Activated CD4-positive, alpha-beta memory T cell treated with anti-CD3 and anti-CD28 coated beads for 36 hours (primary cell): ENCODE data around the gene EPHB3. TPM values are rescaled to one million over a fixed set of nuclear protein-coding genes. Genes with fewer than 3 reads are reported as not detected.

Source experiments
- CTCF ChIA-PET: fragments of 350-600 bp; sonication (Branson Sonifier 250); formaldehyde crosslinking; loops from one replicate; lab custom pipeline; 2021; ENCODE audit warnings: antibody characterized with exemption, inconsistent platforms; lab: Charles Lee
- POLR2A ChIA-PET: fragments of 350-600 bp; sonication (Branson Sonifier 250); formaldehyde crosslinking; loops from one replicate; lab custom pipeline; 2021; ENCODE audit warnings: antibody characterized with exemption; lab: Charles Lee
- DNase-seq: peaks from one replicate; pipeline ENCODE4 v3.0.0-alpha.2; 2020
- H3K27ac Mint-ChIP-seq: one replicate; pipeline ENCODE4 v1.8.0; 2021; ENCODE audit warnings: mixed read lengths
- H3K27me3 Mint-ChIP-seq: one replicate; pipeline ENCODE4 v1.8.0; 2021; ENCODE audit warnings: mixed read lengths
- H3K36me3 Mint-ChIP-seq: one replicate; pipeline ENCODE4 v1.8.0; 2021; ENCODE audit warnings: mixed read lengths
- H3K4me1 Mint-ChIP-seq: one replicate; pipeline ENCODE4 v1.8.0; 2021; ENCODE audit warnings: low read depth, mixed read lengths
- H3K4me3 Mint-ChIP-seq: one replicate; pipeline ENCODE4 v1.8.0; 2021; ENCODE audit warnings: mild to moderate bottlenecking, mixed read lengths
- H3K9me3 Mint-ChIP-seq: one replicate; pipeline ENCODE4 v1.8.0; 2021; ENCODE audit warnings: mixed read lengths
- intact Hi-C: fragments of 100-400 bp; cut with micrococcal nuclease; formaldehyde crosslinking; loops from one replicate; pipeline ENCODE4 v1.15.1; 2023
- total RNA-seq, 2 experiments: library from RNA; stranded (reverse); gene quantifications; one replicate each; pipeline ENCODE4 v1.2.3, GENCODE V29; 2021

EPHB3 gene
- total RNA-seq, 2 experiments from 2014 or later: 0.07 TPM; not detected in 1

- H3K4me1 Mint-ChIP-seq: no peaks in the 10 kb centered on the region
- intact Hi-C loops: no loop called here
- H3K27me3 Mint-ChIP-seq: peaks cover 17% of the 10 kb centered on the region
- ChIA-PET POLR2A (no interaction called here), CTCF (interaction anchor here (1.0 to 2.2 kb wide), 3 partner anchors 9 to 162 kb away, joined by 3 to 10 read pairs (median 4); no protein-coding TSS in a partner anchor)
- H3K9me3 Mint-ChIP-seq: no peaks in the 10 kb centered on the region
- H3K4me3 Mint-ChIP-seq: no peak overlapping the region
- no peaks in the 10 kb centered on the region for H3K36me3 Mint-ChIP-seq
- no peak overlapping the region for H3K27ac Mint-ChIP-seq
- no peak for DNase-seq
These were observed 28.4 kb upstream of the EPHB3 start for GRCh38 chr3:184532940-184533732.

DNA sequence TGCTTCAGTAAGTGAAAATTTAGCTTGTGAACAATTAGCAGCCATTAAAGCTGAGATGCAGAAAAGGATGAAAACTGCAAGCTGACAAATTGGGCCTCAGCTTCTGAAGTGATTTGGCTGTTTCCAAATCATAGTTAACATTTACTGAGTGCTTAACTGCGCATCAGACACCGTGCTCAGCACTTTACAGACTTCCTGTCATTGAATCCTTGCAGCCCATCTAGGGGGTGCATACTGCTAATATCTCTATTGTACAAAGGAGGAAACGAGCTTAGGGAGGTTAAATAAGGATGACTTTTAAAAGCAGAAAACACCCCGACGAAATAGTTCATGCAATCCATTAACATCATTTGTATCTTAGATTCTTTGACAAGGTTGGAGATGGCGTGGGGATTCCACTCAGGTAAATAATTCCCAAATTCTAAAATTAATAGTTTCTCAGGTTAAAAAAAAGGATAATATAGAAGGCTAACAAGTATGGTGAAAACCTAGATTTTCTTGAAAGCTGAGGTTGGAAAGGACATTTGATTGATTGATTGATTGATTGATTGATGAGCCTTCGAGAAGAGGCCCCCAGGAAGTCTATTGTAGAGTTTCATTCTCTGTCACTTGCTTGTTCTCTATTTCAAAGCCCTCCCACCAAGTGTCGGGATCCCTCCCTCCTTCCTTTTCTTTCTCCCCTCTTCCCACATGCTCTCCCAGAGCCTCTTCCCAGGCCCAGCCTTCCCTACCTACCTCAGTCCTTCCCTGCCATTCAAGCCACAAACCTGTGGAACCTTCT lies 23.5 kb upstream of the EPHB3 start:
- intact Hi-C loops: no loop called here
- Mint-ChIP-seq H3K27me3 (peaks cover 15% of the 10 kb centered on the region), H3K9me3 (no peaks in the 10 kb centered on the region), H3K36me3 (no peaks in the 10 kb centered on the region), H3K27ac (no peak overlapping the region), H3K4me3 (no peak overlapping the region), H3K4me1 (no peaks in the 10 kb centered on the region)
- DNase-seq: no peak
- CTCF ChIA-PET: interaction anchor here (0.7 to 8.7 kb wide), 7 partner anchors 9 to 407 kb away, joined by 3 to 77 read pairs (median 9); no protein-coding TSS in a partner anchor
- POLR2A ChIA-PET: no interaction called here

DNA sequence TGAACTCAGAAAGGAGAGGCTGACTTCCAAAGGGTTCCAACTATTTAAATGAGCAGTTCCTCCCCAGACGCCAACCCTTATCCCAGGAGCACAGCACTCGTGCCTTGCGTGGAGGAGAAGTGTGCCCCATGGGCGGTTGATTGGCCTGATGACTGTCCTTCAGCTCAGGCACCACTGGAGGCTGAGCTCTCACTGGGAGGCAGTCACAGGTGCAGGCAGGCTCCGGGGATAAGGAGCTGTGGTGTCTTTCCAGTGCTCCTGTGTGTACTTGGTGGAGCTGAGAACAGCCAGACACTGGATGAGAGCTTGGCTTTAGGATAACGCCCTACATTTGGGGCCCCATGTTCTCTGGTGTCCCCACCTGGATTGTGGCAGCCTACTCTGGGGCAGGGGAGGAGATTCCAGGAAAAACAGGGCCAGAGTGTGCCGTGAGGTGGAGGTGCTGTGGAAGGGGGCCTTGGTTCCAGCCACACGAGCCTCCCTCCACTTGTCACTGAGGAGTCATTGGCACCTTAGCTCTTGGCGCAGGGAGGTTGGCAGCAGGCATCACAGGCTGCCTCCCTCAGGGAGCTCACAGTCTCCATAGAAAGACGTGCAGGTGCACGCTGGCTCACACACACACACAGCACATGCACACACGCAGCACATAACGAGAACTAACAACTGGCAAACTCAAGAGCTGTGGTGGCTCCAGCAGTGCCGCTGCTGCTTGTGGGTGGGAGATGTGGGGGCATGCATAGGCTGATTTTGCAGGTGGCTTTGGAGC lies 22.7 kb upstream of the EPHB3 start:
- no peaks in the 10 kb centered on the region for H3K9me3 Mint-ChIP-seq
- intact Hi-C loops: no loop called here
- peaks cover 10% of the 10 kb centered on the region for H3K27me3 Mint-ChIP-seq
- peaks cover 4% of the 10 kb centered on the region for H3K4me1 Mint-ChIP-seq
- H3K27ac Mint-ChIP-seq: no peak overlapping the region
- H3K4me3 Mint-ChIP-seq: no peak overlapping the region
- POLR2A ChIA-PET: no interaction called here
- CTCF ChIA-PET: interaction anchor here (0.7 to 8.7 kb wide), 7 partner anchors 8 to 407 kb away, joined by 3 to 77 read pairs (median 16); no protein-coding TSS in a partner anchor
- no peaks in the 10 kb centered on the region for H3K36me3 Mint-ChIP-seq
- no peak for DNase-seq

GRCh38 chr3:184539801-184540435 lies 21.7 kb upstream of the EPHB3 start:
- intact Hi-C loops: loop anchor here (2.0 to 5.0 kb wide), 3 partner anchors 27 to 643 kb away; no protein-coding TSS in a partner anchor
- Mint-ChIP-seq H3K36me3 (no peaks in the 10 kb centered on the region), H3K4me1 (peaks cover 7% of the 10 kb centered on the region), H3K9me3 (no peaks in the 10 kb centered on the region), H3K27ac (no peak overlapping the region), H3K4me3 (no peak overlapping the region), H3K27me3 (peaks cover 10% of the 10 kb centered on the region)
- ChIA-PET CTCF (interaction anchor here (0.6 to 8.7 kb wide), 18 partner anchors 9 to 246 kb away, joined by 3 to 77 read pairs (median 5); no protein-coding TSS in a partner anchor), POLR2A (no interaction called here)
- DNase-seq: no peak

DNA sequence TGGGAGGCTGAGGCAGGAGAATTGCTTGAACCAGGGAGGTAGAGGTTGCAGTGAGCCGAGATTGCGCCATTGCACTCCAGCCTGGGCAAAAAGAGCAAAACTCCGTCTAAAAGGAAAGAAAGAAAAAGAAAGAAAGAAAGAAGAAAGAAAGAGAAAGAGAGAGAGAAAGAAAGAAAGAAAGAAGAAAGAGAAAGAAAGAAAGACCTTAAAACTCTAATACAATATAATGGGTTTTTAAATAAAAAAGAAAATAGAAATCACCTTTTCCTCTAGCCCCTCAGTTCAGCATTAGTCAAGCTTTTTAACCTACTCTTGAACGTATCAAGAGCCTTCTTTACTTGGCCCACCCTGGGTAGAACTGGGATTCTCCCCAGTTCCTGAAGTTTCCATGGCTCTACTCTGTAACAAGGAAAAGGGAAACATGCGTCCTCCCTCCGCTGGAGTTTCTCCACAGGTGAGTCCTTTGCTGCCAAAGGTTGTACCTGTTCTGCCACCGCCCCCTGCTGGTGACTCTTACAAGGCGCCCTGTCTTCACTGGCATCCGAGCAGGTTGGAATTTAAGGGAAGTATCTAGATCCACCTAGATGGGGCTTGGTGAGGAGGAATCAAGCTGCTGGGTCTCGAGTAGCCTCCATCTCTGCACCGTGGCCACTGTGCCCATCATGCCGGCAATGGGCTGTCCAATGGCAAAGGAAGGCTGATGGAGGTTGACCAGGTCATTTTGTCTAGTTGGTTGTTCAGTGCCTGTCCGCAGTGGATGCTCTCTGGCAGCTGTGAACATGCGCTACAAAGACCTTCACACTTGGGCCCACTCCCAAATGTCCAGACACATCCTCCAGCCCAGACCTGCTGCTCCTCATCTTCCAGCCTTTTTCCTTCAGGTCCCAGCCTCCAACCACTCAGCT lies 20.6 kb upstream of the EPHB3 start:
- no peak overlapping the region for H3K4me3 Mint-ChIP-seq
- no peaks in the 10 kb centered on the region for H3K9me3 Mint-ChIP-seq
- ChIA-PET POLR2A (no interaction called here), CTCF (interaction anchor here (0.7 to 8.7 kb wide), 35 partner anchors 8 to 319 kb away, joined by 3 to 77 read pairs (median 4); no protein-coding TSS in a partner anchor)
- H3K36me3 Mint-ChIP-seq: no peaks in the 10 kb centered on the region
- H3K27me3 Mint-ChIP-seq: peaks cover 10% of the 10 kb centered on the region
- peak; percentile 84 for DNase-seq
- peaks cover 7% of the 10 kb centered on the region for H3K4me1 Mint-ChIP-seq
- intact Hi-C loops: loop anchor here (1.0 to 5.0 kb wide), 5 partner anchors 28 to 644 kb away; no protein-coding TSS in a partner anchor
- no peak overlapping the region for H3K27ac Mint-ChIP-seq

DNA sequence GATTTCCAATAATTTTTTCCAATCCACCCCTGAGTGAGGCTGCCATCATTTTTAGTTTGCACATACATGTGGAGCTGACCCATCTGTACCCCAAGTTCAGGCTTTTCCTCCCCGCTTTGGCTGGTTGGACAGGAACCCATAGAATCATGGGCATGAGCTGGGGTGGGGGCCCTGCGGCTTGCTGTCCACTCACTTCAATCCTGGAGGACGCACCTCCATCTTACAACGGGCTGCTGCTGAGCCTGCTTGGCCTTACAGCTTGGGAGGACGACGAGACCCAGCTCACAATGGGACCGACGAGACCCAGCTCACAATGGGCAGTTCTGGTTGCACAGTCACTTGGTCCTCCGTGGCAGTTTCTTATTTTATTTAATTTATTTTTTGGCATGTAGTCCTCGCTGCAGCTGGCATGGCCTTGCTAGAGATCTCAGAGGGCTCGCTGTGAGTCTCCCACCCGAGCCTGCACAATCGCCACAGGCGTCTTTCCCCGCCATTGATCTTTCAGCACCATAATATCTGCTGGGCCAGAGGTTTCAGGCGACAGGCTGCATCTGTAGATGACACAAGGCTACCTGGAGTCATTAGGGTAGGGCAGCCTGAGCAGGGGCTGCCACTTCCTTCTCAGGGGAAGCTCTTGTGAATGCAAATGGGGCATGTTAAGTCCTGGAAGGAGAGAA lies 19.6 kb upstream of the EPHB3 start:
- ChIA-PET CTCF (interaction anchor here (0.8 to 8.7 kb wide), 31 partner anchors 9 to 396 kb away, joined by 3 to 77 read pairs (median 5); no protein-coding TSS in a partner anchor), POLR2A (no interaction called here)
- H3K9me3 Mint-ChIP-seq: no peaks in the 10 kb centered on the region
- H3K4me3 Mint-ChIP-seq: no peak overlapping the region
- peaks cover 10% of the 10 kb centered on the region for H3K27me3 Mint-ChIP-seq
- H3K4me1 Mint-ChIP-seq: peaks cover 7% of the 10 kb centered on the region
- DNase-seq: no peak
- intact Hi-C loops: loop anchor here (1.0 to 5.0 kb wide), 5 partner anchors 29 to 645 kb away; no protein-coding TSS in a partner anchor
- no peak overlapping the region for H3K27ac Mint-ChIP-seq
- H3K36me3 Mint-ChIP-seq: no peaks in the 10 kb centered on the region

GRCh38 chr3:184542577-184542976 lies 19.0 kb upstream of the EPHB3 start:
- DNase-seq: no peak
- Mint-ChIP-seq H3K4me3 (no peak overlapping the region), H3K27me3 (peaks cover 10% of the 10 kb centered on the region), H3K36me3 (no peaks in the 10 kb centered on the region), H3K9me3 (no peaks in the 10 kb centered on the region), H3K27ac (no peak overlapping the region), H3K4me1 (peaks cover 7% of the 10 kb centered on the region)
- ChIA-PET CTCF (interaction anchor here (0.8 to 8.7 kb wide), 21 partner anchors 8 to 397 kb away, joined by 3 to 77 read pairs (median 6); no protein-coding TSS in a partner anchor), POLR2A (no interaction called here)
- intact Hi-C loops: loop anchor here (5.0 kb wide), 1 partner anchor 645 kb away; no protein-coding TSS in a partner anchor

DNA sequence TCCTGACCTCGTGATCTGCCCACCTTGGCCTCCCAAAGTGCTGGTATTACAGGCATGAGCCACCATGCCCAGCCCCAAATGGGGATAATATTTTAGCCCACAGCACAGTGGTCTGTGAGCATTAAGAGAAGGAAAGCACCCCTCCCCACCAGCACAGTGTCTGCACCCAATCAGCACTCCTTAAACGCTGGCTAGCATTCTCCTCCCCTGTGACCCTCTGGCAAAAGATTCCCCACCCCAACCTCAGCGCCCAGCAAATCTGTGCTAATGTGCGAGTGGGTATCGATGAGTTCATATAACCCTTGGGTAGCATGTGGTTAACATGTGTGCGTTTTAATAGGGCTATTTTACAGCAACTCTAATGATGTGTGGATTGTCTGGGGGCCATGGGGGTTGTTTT lies 18.3 kb upstream of the EPHB3 start:
- Mint-ChIP-seq H3K27me3 (peaks cover 10% of the 10 kb centered on the region), H3K36me3 (no peaks in the 10 kb centered on the region), H3K27ac (no peak overlapping the region), H3K9me3 (no peaks in the 10 kb centered on the region), H3K4me1 (peaks cover 7% of the 10 kb centered on the region), H3K4me3 (no peak overlapping the region)
- DNase-seq: no peak
- intact Hi-C loops: loop anchor here (5.0 kb wide), 1 partner anchor 646 kb away; no protein-coding TSS in a partner anchor
- ChIA-PET POLR2A (no interaction called here), CTCF (interaction anchor here (0.6 to 8.7 kb wide), 9 partner anchors 12 to 189 kb away, joined by 3 to 77 read pairs (median 4); no protein-coding TSS in a partner anchor)

DNA sequence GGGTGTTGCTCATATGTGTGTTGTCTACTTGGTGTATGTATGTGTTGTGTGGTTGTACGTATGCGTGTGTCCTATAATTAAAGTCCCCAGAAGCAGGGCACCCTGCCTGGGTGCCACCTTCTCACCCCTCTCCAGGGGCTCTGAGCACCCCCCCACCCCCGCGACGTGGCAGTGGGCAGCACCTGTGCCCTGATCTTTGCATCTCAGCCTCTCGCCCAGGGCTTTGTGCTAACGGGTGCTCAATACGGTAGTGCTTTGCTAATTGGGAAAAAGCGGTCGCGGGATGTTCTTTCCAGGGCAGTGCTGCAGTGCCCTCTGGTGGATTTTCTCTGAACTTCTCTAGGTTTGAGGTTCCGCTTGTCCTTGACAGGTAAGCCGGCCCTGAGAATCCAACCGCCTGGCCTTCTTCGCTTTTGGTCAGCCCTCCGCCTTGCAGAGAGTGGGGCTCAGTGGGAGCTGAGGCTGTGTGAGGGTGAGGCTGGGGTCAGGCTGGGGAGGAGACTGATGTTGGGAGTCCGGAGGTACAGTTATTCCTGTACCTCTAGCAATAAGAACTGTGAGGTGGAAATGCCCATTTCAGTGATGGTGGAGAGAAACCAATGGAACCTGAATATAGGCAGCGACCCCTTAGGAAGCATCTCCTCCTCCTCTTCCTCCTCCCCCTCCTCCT lies 17.6 kb upstream of the EPHB3 start:
- peak; percentile 86 for DNase-seq
- Mint-ChIP-seq H3K4me3 (no peak overlapping the region), H3K27ac (no peak overlapping the region), H3K9me3 (no peaks in the 10 kb centered on the region), H3K4me1 (peaks cover 7% of the 10 kb centered on the region), H3K36me3 (no peaks in the 10 kb centered on the region), H3K27me3 (peaks cover 7% of the 10 kb centered on the region)
- ChIA-PET CTCF (interaction anchor here (0.6 to 8.7 kb wide), 8 partner anchors 13 to 262 kb away, joined by 3 to 77 read pairs (median 5); no protein-coding TSS in a partner anchor), POLR2A (no interaction called here)
- intact Hi-C loops: loop anchor here (1.0 to 5.0 kb wide), 3 partner anchors 75 to 647 kb away; no protein-coding TSS in a partner anchor
